ENCODE data around the gene ZNF407. TPM values are rescaled to one million over a fixed set of nuclear protein-coding genes. Genes with fewer than 3 reads are reported as not detected.

The ZNF407 gene
- total and polyA plus RNA-seq, 7 donors = 2.4 to 10.2 (median 7.9) TPM

DNA sequence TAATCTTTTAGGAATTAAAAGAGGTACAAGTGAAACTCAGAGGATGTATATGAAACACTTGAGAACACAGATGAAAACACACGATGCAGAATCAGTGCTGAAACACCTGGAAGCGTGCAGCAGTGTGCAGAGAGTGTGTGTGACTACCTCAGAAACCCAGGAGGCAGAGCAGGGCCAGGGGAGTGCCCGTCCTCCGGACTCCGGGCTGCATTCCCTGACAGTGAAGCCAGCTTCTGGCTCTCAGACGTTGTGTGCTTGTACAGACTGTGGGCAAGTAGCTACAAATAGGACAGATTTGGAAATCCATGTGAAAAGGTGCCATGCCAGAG, 34.6 kb downstream of the ZNF407 start:
- WGBS, 3 donors = 78 to 87% (median 80%) methylated on average over 6 of the region's 6 CpGs
- DNase-seq (no peak), ATAC-seq (no peak)
- Histone ChIP-seq H3K27ac (no peak overlapping the region), H3K9me3 (no peaks in the 10 kb centered on the region), H3K27me3 (ENCODE audit: insufficient read depth in 3 of 3, low read length in 2 of 3) (no peaks in the 10 kb centered on the region), H3K4me1 (no peaks in the 10 kb centered on the region), H3K36me3 (ENCODE audit: insufficient read depth in 1 of 2, low read depth in 1 of 2) (peaks cover 4 to 39% of the 10 kb centered on the region in 2 donors), H3K4me3 (no peak overlapping the region)
- TF ChIP-seq, protein P1, sequence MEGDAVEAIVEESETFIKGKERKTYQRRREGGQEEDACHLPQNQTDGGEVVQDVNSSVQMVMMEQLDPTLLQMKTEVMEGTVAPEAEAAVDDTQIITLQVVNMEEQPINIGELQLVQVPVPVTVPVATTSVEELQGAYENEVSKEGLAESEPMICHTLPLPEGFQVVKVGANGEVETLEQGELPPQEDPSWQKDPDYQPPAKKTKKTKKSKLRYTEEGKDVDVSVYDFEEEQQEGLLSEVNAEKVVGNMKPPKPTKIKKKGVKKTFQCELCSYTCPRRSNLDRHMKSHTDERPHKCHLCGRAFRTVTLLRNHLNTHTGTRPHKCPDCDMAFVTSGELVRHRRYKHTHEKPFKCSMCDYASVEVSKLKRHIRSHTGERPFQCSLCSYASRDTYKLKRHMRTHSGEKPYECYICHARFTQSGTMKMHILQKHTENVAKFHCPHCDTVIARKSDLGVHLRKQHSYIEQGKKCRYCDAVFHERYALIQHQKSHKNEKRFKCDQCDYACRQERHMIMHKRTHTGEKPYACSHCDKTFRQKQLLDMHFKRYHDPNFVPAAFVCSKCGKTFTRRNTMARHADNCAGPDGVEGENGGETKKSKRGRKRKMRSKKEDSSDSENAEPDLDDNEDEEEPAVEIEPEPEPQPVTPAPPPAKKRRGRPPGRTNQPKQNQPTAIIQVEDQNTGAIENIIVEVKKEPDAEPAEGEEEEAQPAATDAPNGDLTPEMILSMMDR (IDR thresholded peaks at IDR 0.05) = no peak
- intact Hi-C loops (cut with DNase I) = no loop called here

DNA sequence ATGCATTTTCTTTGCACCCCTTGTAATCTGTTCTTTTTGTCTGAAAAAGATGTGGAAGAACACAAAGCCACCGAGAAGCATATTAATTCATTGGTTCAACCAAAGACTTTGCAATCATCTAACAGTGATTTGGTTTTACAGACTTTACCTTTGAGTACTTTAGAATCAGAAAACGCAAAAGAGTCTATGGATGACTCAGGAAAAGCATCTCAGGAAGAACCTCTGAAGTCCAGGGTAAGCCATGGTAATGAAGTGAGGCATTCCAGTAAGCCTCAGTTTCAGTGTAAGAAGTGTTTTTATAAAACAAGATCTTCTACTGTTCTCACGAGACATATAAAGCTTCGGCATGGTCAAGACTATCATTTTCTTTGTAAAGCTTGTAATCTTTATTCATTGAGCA, 35.2 kb downstream of the ZNF407 start:
- intact Hi-C loops (cut with DNase I) = no loop called here
- no peaks in the 10 kb centered on the region for H3K4me1 ChIP-seq
- no peaks in the 10 kb centered on the region for H3K9me3 ChIP-seq
- no peak overlapping the region for H3K27ac ChIP-seq
- ATAC-seq (no peak), DNase-seq (no peak)
- TF ChIP-seq, protein P1 (IDR thresholded peaks at IDR 0.05) = no peak
- no peak overlapping the region for H3K4me3 ChIP-seq
- peaks cover 4 to 39% of the 10 kb centered on the region in 2 donors for H3K36me3 ChIP-seq (ENCODE audit: insufficient read depth in 1 of 2, low read depth in 1 of 2)
- H3K27me3 ChIP-seq (ENCODE audit: insufficient read depth in 3 of 3, low read length in 2 of 3) = no peaks in the 10 kb centered on the region
- 91 to 93% (median 93%) methylated on average over 4 of the region's 4 CpGs for WGBS, 3 donors

- no peaks in the 10 kb centered on the region for H3K27me3 ChIP-seq (ENCODE audit: insufficient read depth in 3 of 3, low read length in 2 of 3)
- intact Hi-C loops (cut with DNase I) = no loop called here
- peaks cover 4 to 39% of the 10 kb centered on the region in 2 donors for H3K36me3 ChIP-seq (ENCODE audit: insufficient read depth in 1 of 2, low read depth in 1 of 2)
- DNase-seq = no peak
- ATAC-seq = no peak
- 94 to 95% (median 95%) methylated on average over 13 of the region's 13 CpGs for WGBS, 3 donors
- TF ChIP-seq, protein P1 (IDR thresholded peaks at IDR 0.05) = no peak
- H3K4me1 ChIP-seq = no peaks in the 10 kb centered on the region
- H3K9me3 ChIP-seq = no peaks in the 10 kb centered on the region
- no peak overlapping the region for H3K4me3 ChIP-seq
- H3K27ac ChIP-seq = no peak overlapping the region
Measured at GRCh38 chr18:74633652-74634352, 36.1 kb downstream of the ZNF407 start.

- TF ChIP-seq, protein P1 (IDR thresholded peaks at IDR 0.05) = no peak
- intact Hi-C loops (cut with DNase I) = no loop called here
- 83 to 89% (median 87%) methylated on average over 15 of the region's 15 CpGs for WGBS, 3 donors
Measured at GRCh38 chr18:74635224-74635975, 37.7 kb downstream of the ZNF407 start.

More at GRCh38 chr18:74635224-74635975, 37.7 kb downstream of the ZNF407 start:
- Histone ChIP-seq H3K4me3 (no peak overlapping the region), H3K36me3 (ENCODE audit: insufficient read depth in 1 of 2, low read depth in 1 of 2) (peaks cover 4 to 39% of the 10 kb centered on the region in 2 donors), H3K27me3 (ENCODE audit: insufficient read depth in 3 of 3, low read length in 2 of 3) (no peaks in the 10 kb centered on the region), H3K4me1 (no peaks in the 10 kb centered on the region), H3K9me3 (no peaks in the 10 kb centered on the region), H3K27ac (no peak overlapping the region)
- ATAC-seq (no peak), DNase-seq (no peak)

All from psoas muscle (tissue), 8 donors.